Upper lobe of right lung (tissue), 1 donor: ENCODE measurements around the gene CTNNA3. TPM values are rescaled to one million over a fixed set of nuclear protein-coding genes. Genes with fewer than 3 reads are reported as not detected.

ENCODE experiments used
- ATAC-seq: fragments of 200-7000 bp; cut with Tn5 transposase; one replicate; pipeline ENCODE4 v1.9.1; 2020; ENCODE audit warnings: mild to moderate bottlenecking, moderate library complexity
- DNase-seq: peaks from one replicate; pipeline ENCODE4 v3.0.0-alpha.2; 2020
- H3K27ac ChIP-seq: fragments of 200-600 bp; one replicate; pipeline ENCODE4 v1.8.0; 2022
- H3K27me3 ChIP-seq: fragments of 200-600 bp; one replicate; pipeline ENCODE4 v1.8.0; 2022; ENCODE audit warnings: mild to moderate bottlenecking
- H3K36me3 ChIP-seq: fragments of 200-600 bp; one replicate; pipeline ENCODE4 v1.8.0; 2022
- H3K4me1 ChIP-seq: fragments of 200-600 bp; one replicate; pipeline ENCODE4 v1.8.0; 2022
- H3K4me3 ChIP-seq: fragments of 200-600 bp; one replicate; pipeline ENCODE4 v1.8.0; 2022; ENCODE audit warnings: mild to moderate bottlenecking
- H3K9me3 ChIP-seq: fragments of 200-600 bp; one replicate; pipeline ENCODE4 v1.8.0; 2022
- CTCF ChIP-seq: fragments of 200-600 bp; IDR thresholded peaks from one replicate; pipeline ENCODE4 v1.8.0; 2022; ENCODE audit warnings: antibody characterized with exemption
- intact Hi-C: fragments of 100-400 bp; cut with DNase I; formaldehyde crosslinking; loops from one replicate; pipeline ENCODE4 v1.11.0; 2022
- total RNA-seq: library from RNA; stranded (reverse); fragmentation: NEBNext Ultra II Directional; extraction: Animal tissue kit (Norgen Biotek cat#: 25700); gene quantifications from one replicate; pipeline ENCODE4 v1.2.1, GENCODE V29; 2021
- donor health status: DM: no; HTN: yes; CAD: no; lungs with severe emphysema.

CTNNA3 gene
- total RNA-seq, 1 donor from 2014 or later = 0.67 TPM

- Histone ChIP-seq H3K36me3 (no peaks in the 10 kb centered on the region), H3K4me1 (no peaks in the 10 kb centered on the region), H3K4me3 (no peak overlapping the region), H3K9me3 (no peaks in the 10 kb centered on the region), H3K27me3 (no peaks in the 10 kb centered on the region), H3K27ac (no peak overlapping the region)
- DNase-seq (no peak), ATAC-seq (no peak)
- no peak for TF ChIP-seq CTCF
- intact Hi-C loops = no loop called here
Observed at GRCh38 chr10:66265398-66265797, 1430.6 kb downstream of the CTNNA3 start.

GRCh38 chr10:66259836-66260235 is 1436.2 kb downstream of the CTNNA3 start:
- no peaks in the 10 kb centered on the region for H3K27me3 ChIP-seq

GRCh38 chr10:66258693-66259092 is 1437.3 kb downstream of the CTNNA3 start:
- intact Hi-C loops = no loop called here
- H3K4me1 ChIP-seq = no peaks in the 10 kb centered on the region
- TF ChIP-seq CTCF = no peak

More at GRCh38 chr10:66259836-66260235, 1436.2 kb downstream of the CTNNA3 start:
- H3K4me3 ChIP-seq = no peak overlapping the region
- DNase-seq (no peak), ATAC-seq (no peak)
- H3K4me1 ChIP-seq = no peaks in the 10 kb centered on the region
- H3K9me3 ChIP-seq = no peaks in the 10 kb centered on the region
- TF ChIP-seq CTCF = no peak
- H3K27ac ChIP-seq = no peak overlapping the region
- intact Hi-C loops = no loop called here
- no peaks in the 10 kb centered on the region for H3K36me3 ChIP-seq

GRCh38 chr10:66257801-66258200 is 1438.2 kb downstream of the CTNNA3 start:
- no peak for ATAC-seq

More at GRCh38 chr10:66258693-66259092, 1437.3 kb downstream of the CTNNA3 start:
- DNase-seq = no peak
- no peak overlapping the region for H3K27ac ChIP-seq
- H3K9me3 ChIP-seq = no peaks in the 10 kb centered on the region
- H3K4me3 ChIP-seq = no peak overlapping the region
- H3K36me3 ChIP-seq = no peaks in the 10 kb centered on the region
- ATAC-seq = no peak
- no peaks in the 10 kb centered on the region for H3K27me3 ChIP-seq

GRCh38 chr10:66252986-66253385 is 1443.0 kb downstream of the CTNNA3 start:
- TF ChIP-seq CTCF = no peak
- Histone ChIP-seq H3K27me3 (no peaks in the 10 kb centered on the region), H3K36me3 (no peaks in the 10 kb centered on the region), H3K4me1 (no peaks in the 10 kb centered on the region), H3K9me3 (no peaks in the 10 kb centered on the region), H3K27ac (no peak overlapping the region), H3K4me3 (no peak overlapping the region)
- DNase-seq = no peak
- intact Hi-C loops = no loop called here
- ATAC-seq = no peak

More at GRCh38 chr10:66257801-66258200, 1438.2 kb downstream of the CTNNA3 start:
- intact Hi-C loops = no loop called here
- Histone ChIP-seq H3K27ac (no peak overlapping the region), H3K4me3 (no peak overlapping the region), H3K27me3 (no peaks in the 10 kb centered on the region), H3K9me3 (no peaks in the 10 kb centered on the region), H3K36me3 (no peaks in the 10 kb centered on the region), H3K4me1 (no peaks in the 10 kb centered on the region)
- TF ChIP-seq CTCF = no peak
- no peak for DNase-seq

GRCh38 chr10:66246177-66246576 is 1449.8 kb downstream of the CTNNA3 start:
- Histone ChIP-seq H3K4me3 (no peak overlapping the region), H3K36me3 (no peaks in the 10 kb centered on the region), H3K9me3 (no peaks in the 10 kb centered on the region), H3K27me3 (no peaks in the 10 kb centered on the region), H3K27ac (no peak overlapping the region), H3K4me1 (no peaks in the 10 kb centered on the region)
- intact Hi-C loops = no loop called here
- TF ChIP-seq CTCF = no peak
- DNase-seq (no peak), ATAC-seq (no peak)
